GM13976 (cell line): ENCODE data around the gene VANGL2.

ENCODE experiments used
- DNase-seq: peaks from one replicate; pipeline ENCODE4 v3.0.0; 2012; ENCODE audit warnings: low spot score
- in situ Hi-C: fragments of 300-500 bp; cut with MboI; formaldehyde crosslinking; loops from one replicate; pipeline ENCODE4 v1.12.0; 2022; ENCODE audit warnings: low sequenced_read_pairs, mixed read lengths, inconsistent platforms; ENCODE audit not compliant: unreplicated experiment
- TF ChIP-seq, protein P1 (sequence below): IDR thresholded peaks from 2 replicates; pipeline ENCODE4 v1.5.1; 2012; ENCODE audit warnings: borderline replicate concordance, mild to moderate bottlenecking; ENCODE audit not compliant: insufficient read depth; ENCODE audit errors: extremely low read depth, missing control alignments, control extremely low read depth

VANGL2 gene

GRCh38 chr1:160429702-160430535, 29.6 kb downstream of the VANGL2 start:
- TF ChIP-seq, protein P1, sequence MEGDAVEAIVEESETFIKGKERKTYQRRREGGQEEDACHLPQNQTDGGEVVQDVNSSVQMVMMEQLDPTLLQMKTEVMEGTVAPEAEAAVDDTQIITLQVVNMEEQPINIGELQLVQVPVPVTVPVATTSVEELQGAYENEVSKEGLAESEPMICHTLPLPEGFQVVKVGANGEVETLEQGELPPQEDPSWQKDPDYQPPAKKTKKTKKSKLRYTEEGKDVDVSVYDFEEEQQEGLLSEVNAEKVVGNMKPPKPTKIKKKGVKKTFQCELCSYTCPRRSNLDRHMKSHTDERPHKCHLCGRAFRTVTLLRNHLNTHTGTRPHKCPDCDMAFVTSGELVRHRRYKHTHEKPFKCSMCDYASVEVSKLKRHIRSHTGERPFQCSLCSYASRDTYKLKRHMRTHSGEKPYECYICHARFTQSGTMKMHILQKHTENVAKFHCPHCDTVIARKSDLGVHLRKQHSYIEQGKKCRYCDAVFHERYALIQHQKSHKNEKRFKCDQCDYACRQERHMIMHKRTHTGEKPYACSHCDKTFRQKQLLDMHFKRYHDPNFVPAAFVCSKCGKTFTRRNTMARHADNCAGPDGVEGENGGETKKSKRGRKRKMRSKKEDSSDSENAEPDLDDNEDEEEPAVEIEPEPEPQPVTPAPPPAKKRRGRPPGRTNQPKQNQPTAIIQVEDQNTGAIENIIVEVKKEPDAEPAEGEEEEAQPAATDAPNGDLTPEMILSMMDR = no peak
- DNase-seq = peak; percentile 58
- in situ Hi-C loops = loop anchor here (5.0 kb wide), 1 partner anchor 177 kb away; no protein-coding TSS in a partner anchor

- TF ChIP-seq, protein P1 = no peak
- in situ Hi-C loops = no loop called here
- no peak for DNase-seq
Measured at GRCh38 chr1:160431006-160431405, 30.6 kb downstream of the VANGL2 start.

DNA sequence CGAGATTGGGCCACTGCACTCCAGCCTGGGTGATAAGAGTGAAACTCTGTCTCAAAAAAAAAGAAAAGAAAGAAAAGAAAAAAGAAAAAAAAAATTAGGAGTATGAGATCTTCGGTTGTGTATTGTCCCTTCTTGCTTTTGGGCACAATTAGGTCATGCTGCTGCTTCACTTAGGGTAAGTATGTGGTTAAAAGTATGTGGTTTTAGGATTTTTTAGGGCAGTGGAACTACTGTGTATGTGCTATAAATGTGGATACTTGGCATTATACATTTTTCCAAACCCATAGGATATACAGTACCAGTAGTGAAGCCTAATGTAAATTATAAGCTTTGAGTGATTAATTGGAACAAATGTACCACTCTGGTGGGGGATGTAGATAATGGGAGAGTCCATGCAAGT, 31.2 kb downstream of the VANGL2 start:
- no peak for DNase-seq
- in situ Hi-C loops = no loop called here
- TF ChIP-seq, protein P1 = no peak

DNA sequence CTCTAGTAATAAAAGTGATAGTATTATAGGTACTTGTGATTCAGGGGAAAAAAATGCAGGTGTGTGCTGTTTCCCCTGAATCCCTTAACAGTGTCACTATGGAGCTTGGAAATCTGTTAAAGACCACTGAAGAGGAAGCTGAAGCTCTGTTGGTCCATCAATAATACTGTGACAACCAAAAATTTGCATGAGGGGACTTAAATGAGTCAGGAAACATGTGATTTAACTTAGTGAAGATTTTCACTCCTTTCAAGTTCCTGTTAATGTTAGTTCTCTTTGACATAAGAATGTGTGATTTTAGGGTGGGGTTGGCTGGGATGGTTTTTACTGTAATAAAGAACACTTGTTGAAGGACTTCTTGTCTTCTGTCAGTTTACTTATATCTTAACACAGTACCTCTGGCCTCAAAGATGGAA, 32.0 kb downstream of the VANGL2 start:
- DNase-seq = no peak
- in situ Hi-C loops = no loop called here
- TF ChIP-seq, protein P1 = no peak

- no peak for DNase-seq
- in situ Hi-C loops = no loop called here
- TF ChIP-seq, protein P1 = no peak
Measured at GRCh38 chr1:160436966-160437365, 36.6 kb downstream of the VANGL2 start.

GRCh38 chr1:160437432-160438316, 37.3 kb downstream of the VANGL2 start:
- no peak for DNase-seq
- in situ Hi-C loops = no loop called here
- TF ChIP-seq, protein P1 = no peak
